ENCODE measurements around the gene LOC101059915.
A peak's percentile ranks its signal among the peaks of the same experiment; 100 is the strongest.
"Not testable (repeated sequence)": the region's sequence is repeated elsewhere in the genome, so short reads cannot be mapped to it uniquely, and the experiment has no call there.

Gene LOC101059915

DNA sequence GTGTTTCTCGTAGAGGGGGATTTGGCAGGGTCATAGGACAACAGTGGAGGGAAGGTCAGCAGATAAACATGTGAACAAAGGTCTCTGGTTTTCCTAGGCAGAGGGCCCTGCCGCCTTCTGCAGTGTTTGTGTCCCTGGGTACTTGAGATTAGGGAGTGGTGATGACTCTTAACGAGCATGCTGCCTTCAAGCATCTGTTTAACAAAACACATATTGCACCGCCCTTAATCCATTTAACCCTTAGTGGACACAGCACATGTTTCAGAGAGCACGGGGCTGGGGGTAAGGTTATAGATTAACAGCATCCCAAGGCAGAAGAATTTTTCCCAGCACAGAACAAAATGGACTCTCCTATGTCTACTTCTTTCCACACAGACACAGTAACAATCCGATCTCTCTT, 22.9 kb upstream of the LOC101059915 start:
- not testable (repeated sequence) for DNase-seq

DNA sequence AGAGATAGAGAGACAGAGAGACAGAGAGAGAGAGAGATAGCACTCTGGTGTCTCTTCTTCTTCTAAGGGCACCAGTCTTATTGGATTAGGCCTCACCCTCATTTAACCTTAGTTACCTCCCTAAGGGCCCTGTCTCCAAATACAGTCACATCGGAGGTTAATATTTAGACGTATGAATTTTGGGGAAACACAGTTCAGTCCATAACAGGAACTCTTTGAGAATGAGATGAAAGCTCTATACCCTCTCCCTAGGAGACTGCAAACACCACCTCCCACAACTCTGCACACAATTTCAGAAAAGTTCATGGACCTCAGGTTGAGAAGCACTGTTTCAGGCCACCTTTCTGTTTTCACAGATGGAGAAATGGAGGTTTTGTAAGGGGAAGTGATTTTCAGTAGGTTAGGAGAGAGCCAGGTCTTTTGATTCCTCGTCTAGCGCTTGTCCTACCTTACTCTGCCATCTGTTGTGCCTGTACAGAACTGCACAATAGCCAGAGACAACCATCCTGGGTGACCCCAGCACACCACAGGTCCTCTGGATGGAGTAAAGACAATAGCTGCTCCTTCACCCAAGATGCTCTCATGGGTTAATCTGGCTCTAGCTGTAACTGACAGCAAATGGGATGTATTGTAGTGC, 16.9 kb upstream of the LOC101059915 start:
- DNase-seq, result no peak

DNA sequence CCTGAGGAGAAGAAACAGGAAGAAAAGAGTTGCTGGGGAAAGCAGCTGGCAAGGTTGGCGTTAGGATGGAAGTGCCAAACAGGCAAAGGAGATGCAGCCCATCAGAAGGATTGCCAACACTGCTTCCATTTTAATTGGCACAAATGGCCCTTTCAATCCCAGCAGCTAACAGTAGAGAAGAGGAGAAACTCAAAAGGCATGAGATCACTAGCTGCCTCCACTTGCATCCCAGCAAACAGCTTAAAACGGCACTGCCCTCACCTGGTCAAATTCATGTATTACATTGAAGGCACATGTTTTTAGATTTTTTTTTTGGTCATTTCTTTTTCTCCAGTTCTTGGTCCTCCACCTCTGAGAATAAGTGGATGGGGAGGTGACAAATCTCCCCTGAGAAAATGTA, 14.9 kb upstream of the LOC101059915 start:
- peak; percentile 23 for DNase-seq

DNA sequence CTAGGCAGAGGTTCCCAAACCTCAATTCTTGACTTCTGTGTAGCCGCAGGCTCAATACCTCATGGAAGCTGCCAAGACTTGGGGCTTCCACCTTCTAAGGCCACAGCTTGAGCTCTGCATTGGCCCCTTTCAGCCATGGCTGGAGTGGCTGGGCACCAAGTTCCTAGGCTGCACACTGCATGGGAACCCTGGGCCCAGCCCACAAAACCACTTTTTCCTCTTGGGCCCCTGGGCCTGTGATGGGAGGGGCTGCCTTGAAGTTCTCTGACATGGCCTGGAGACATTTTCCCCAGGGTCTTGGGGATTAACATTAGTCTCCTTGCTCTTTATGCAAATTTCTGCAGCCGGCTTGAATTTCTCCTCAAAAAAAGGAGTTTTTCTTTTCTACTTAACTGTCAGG, 14.0 kb upstream of the LOC101059915 start:
- DNase-seq, result no peak

DNA sequence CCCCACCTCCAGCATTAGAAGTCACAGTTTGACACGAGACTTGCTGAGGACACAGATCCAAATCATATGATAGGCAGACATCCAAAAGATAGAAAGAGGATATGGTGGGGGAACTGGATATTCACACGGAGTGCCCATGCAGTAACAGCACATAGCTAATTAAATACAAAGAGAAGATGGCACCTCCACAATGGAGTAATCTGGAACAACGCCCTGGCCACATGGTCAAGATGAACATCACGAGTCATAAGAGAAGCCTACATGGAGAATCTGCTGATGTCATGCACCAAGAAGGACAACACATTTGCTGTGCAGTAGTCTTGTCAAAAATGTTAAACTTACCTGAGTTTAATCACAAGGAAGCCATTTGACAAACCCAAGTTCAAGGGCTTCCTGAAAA, 10.1 kb upstream of the LOC101059915 start:
- DNase-seq, result no peak

DNA sequence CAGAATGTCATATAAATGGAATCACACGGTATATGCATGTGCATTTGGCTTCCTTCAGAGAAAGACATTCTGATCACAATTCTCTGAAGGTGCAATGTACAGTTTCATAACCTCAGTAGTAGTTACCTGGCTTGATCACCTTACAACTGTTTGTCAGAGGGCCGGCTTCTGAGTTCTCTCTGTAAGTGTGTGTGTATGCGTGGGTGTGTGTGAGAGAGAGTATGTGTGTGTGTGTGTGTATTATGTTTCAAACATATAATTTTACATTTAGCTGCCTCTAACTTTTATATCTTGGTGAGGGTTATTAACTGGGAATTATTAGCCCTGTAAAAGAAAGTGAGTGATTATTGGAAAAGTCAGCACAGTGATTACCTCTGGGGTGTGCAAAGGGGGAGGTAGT, 8.0 kb upstream of the LOC101059915 start:
- no peak for DNase-seq

DNA sequence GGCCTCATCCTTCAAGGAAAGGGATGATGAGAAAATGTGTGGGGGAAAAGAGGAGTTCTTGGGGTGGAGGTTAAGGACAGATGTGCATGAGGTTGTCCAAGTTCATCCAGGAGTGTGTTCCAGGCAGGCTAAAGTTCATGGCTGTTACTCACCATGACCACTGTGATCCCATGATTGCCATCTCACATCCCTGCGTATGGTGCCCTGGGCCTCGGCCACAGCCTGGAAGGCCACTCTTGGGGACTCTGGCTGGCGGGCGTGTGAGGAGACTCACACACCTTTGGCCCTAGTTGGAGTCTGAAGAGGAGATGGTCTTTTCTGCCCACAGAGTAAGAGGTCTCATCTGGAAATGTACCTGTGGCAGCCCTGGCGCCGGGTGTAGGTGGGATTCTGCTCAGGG, 7.4 kb upstream of the LOC101059915 start:
- DNase-seq, result no peak

DNA sequence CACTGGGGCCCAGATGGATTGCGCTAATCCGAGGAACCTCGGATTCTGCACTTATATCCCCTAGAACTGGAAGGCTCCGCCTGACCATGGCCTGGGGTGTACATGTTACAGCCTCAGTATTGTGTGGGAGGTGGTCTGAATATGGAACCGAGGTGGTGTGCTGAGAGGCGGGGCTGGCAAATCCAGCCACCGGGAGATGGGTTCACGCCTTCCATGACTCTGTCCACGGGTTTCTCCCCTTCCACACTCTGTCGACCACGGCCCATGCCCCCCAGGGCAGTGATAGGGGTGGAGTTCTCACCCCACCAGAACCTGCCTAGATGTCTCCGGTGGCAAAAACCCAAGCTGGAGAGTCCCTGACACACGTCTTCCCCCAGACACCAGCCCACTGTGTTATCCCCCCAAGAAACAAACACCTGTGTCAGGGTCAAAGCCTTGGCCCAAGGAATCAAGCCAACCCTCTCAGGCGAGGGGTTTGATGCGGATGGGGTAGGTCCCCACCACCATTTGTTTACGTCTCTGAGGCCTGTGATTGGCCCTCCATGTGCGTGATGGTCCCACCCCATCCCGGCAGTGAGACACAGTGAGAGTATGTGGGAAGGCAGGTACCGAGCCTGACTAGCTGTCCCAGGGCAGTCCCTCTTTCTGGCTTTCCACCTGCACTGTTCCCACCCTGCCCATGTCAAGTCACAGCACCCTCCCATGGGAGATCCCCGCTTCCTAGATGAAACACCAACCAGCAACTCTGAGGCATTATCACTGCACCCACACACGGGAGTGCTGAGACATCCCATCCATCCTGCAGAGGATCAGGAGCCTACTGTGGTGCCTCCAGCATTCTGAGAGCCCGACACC, 6.6 kb upstream of the LOC101059915 start:
- no peak for DNase-seq

DNA sequence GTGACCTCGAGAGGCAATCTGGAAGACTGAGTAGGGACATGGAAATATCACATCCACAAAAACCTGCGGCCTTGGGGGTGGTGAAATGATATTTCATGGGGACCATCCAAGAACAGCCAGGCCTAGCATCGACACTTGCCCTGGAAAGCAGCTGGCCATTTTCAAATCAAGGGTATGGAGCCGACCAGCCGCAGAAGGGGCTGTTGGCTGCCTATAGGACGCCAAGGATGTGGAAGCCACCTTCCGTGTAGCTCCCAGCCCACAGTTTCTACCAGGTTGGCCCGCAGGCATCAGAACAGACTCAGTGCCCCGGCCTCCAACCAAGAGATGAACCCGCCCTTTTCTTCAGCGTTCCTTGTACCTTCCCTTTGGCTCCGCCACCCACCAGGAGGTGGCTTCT, 5.4 kb upstream of the LOC101059915 start:
- DNase-seq, result no peak

DNA sequence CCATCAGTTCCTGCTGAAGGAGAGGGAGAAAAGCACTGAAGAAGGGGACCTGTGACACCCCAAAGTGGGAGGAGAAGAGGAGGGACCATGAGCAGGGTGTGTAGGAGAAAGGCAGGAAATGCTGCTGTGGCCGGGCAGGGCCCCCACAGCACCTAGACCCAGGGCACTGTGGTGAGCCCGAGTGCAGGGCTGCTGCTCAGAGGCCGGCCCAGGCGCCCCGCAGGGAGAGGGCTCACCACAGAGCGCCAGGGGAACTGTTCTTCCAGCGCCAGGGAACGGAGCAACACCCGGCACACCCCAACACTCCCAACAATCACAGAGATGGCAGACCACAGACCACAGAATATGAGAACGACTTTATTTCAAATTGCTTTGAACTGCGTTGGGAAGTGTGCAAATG, 4.7 kb upstream of the LOC101059915 start:
- DNase-seq, result not testable (repeated sequence)

DNA sequence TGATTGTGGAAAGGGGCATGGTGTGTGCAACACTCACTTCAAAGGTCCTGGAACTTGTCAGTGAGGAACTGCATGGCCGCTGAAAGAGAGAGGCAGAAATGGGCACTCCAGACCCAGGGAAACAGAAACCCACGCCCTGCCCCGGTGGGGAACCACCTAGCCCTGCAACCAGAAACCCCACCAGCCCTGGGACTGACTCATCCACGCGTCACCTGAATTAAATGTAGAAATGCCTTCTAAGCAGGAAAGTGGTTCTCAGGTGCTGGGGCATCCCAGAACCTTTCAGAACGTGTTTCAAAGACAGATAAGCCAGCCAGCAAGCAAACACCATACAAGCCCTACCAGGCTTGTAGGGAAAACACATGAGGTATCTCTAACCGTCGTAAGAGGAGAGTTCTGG, 4.1 kb upstream of the LOC101059915 start:
- DNase-seq, result peak; percentile 6

DNA sequence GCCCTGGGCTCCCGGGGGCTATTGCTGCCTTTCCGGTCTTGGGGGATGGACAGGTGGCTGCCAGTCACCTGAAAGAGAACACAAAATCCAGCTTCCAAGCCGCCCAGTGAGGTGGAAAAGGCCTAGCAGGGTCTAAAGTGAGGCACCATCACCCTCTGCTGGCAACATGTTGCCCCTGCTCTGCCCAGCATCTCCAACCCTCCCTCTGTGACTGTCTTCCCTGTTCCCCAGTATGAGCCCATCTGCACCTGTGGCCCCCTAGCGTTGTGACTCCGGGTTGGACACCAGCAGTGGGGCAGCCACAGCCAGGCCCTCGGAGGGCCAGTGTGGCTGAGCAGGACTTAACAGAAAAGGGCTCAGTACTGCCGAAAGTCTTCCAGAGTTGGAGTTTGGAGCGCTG, 3.1 kb upstream of the LOC101059915 start:
- DNase-seq, result not testable (repeated sequence)

DNA sequence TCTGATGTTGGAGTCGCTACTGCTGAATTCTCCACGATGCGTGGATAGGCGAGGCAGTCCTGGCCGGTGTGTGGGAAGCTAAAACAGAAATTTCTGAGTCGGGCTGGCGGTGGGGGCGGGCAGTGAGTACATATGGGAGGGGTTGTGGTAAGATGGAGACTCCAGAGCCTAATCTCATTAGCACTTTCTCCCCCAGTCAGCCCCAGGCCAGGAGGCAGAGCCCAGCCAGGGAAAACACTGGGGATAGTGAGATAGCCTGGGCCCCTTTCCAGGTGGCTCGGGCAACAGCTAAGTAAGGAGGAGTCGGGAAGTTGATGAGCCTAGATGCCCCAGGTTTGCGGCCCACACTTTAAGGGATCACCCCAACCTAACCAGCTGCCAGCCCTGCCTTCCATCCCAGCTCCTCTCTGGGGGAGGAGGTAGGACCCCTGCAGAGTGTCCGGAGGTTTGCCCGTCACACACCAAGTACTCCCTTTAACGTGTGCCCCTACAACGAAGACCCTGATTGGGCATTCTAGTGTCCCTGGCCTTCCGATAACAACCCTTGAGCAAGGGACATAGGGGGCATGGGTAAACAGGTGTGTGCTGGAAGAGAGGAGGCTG, 2.4 kb upstream of the LOC101059915 start:
- DNase-seq, result no peak

DNA sequence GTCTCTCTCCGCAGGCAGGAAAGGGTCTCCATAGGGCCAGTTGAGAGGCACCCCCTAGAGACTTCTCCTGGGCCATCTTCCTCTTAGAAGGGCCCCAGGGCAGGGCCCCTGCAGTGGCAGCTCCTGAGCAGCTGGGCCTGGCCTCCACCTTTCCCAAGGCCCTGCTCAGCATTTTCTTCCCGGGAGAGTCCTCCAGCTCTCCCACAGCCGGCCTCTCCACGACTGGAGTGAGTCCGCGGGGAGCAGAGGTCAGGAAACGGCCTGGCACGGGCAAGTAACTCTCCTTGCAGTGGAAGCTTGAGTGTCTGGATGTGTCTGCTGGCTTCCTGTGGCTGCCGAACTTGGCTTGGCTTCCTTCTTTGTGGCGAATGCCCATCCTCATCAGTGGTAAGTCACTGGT, 1.6 kb upstream of the LOC101059915 start:
- no peak for DNase-seq

DNA sequence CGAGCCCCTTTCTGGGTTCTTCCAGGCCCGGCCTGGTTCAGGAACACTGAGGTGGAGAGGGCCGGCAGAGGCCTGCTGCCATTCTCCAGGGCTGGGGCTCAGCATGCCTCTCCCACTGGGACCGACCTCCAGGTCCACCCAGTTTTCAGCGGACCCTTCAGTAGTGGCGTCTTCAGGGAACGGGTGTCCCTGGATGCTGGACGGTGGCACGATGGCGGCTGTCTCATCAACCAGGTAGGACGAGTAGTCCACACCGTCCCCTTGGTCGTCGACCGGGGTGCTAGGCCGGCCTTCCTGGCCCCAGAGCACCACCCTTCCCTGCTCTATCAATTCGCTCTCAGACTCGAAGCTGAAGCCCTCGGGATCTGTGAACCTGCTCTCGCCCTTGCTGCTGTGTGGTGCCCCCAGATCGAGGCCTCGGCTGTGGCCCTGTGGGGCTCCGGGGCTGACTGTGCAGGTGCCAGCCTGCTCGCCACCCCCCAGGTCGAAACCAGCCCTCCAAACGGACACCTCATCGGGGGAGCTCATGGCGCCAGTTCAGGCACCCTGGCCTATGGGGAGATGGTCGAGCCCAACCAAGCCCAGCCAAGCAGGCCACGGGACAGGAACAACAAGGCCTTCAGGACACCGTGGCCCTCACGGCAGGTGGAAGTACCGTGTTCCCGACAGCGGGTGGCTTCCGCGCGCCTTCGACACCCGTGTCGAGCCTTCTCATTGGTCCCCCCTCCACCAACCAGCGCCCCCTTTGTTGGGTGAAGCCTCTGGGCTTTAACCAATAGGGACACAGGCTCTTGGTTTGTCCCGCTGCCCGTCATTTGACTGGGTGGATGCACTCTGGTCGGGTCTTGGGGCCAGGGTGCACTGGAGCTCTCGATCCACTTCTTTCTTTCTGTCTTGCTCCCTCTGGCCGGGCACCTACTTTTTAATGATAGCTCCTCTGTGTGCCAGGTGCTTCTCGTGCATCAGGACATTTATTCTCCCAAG, 814 bp upstream of the LOC101059915 start:
- no peak for DNase-seq

DNA sequence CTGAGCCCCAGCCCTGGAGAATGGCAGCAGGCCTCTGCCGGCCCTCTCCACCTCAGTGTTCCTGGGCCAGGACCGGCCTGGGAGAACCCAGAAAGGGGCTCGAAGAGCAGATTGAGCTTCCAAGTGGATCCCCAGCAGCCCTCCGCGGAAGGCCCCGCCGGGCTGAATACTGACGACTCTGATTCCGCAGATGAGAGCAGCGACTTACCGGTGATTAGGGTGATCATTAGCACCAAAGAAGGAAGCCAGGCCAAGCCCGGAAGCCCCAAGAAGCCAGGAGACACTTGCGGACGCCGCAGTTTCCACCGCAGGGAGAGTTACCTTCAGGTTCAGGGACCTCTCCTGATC, 876 bp downstream of the LOC101059915 start:
- DNase-seq, result no peak

DNA sequence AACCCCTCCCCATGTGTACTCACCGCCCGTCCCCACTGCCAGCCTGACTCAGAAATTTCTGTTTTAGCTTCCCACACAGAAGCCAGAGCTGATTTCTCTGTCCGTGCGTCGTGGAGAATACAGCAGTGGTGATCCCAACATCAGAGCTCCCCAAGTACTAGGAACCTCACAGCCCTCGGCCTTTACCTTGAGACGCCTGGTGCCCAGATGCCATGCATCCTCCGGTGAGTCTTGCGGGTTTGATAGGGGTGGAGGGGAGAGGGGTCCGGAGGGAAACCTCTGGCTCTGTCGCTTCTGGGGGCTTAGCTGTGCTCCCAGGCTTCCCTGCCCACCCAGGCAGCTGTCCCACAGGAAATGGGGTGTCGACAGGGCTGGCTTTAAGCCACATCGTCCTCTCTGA, 2.1 kb downstream of the LOC101059915 start:
- no peak for DNase-seq

DNA sequence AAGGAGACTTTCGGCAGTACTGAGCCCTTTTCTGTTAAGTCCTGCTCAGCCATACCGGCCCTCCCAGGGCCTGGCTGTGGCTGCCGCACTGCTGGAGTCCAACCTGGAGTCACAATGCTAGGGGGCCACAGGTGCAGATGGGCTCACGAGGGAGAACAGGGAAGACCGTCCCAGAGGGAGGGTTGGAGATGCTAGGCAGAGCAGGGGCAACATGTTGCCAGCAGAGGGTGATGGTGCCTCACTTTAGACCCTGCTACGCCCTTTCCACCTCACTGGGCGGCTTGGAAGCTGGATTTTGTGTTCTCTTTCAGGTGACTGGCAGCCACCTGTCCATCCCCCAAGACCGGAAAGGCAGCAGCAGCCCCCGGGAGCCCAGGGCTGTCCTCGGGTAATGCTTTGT, 2.6 kb downstream of the LOC101059915 start:
- not testable (repeated sequence) for DNase-seq

DNA sequence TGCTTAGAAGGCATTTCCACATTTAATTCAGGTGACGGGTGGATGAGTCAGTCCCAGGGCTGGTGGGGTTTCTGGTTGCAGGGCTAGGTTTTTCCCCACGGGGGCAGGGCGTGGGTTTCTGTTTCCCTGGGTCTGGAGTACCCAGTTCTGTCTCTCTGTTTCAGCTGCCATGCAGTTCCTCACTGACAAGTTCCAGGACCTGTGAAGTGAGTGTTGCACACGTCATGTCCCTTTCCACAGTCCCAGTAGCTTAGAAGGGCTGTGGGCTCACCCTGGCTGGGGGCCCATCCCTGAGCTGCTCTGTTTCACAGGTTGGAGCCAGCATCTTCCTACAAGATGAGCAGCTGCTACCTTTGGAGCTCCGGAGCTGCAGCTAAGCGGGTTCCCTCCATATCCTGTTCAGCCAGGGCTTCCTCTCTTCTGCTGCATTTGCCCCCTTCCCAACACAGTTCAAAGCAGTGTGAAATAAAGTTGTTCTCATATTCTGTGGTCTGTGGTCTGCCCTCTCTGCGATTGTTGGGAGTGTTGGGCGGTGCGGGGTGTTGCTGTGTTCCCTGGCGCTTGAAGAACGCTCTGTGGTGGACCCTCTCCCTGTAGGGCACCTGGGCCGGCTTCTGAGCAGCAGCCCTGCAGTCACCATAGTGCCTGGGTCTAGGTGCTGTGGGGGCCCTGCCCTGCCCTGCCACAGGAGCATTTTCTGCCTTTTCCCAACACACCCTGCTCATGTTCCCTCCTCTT, 3.9 kb downstream of the LOC101059915 start:
- DNase-seq, result peak; percentile 6

DNA sequence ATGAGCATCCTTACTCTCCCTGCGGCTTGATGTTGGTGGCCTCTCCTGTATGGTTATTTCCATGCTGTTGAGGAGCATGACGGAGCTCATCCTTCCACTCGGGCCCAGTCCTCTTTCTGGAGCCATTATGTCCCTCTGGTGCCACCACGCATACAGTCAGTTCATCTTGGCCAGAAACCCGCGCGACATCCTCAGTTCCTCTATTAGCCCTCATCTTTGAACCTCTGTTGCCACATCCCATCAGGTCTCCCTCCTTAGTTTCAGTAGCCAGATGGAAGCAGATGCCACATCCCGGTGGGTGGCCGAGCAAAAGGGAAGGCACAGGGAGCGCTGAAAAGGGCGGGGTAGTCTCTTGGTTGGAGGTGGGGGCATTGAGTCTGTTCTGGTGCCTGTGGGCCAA, 4.6 kb downstream of the LOC101059915 start:
- DNase-seq, result no peak

DNA sequence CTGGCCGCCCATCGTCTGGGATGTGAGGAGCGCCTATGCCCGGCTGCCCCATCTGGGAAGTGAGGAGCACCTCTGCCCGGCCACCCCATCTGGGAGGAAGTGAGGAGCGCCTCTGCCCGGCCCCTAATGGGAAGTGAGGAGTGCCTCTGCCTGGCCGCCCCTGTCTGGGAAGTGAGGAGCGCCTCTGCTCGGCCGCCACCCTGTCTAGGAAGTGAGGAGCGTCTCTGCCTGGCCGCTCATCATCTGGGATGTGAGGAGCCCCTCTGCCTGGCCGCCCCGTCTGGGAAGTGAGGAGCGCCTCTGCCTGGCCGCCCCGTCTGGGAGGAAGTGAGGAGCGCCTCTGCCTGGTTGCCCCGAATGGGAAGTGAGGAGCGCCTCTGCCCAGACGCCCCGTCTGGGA, 8.3 kb downstream of the LOC101059915 start:
- DNase-seq, result not testable (repeated sequence)

Measured in inflammatory macrophage treated with lipopolysaccharide for 4 hours (primary cell).